Astrocyte of the cerebellum (primary cell): ENCODE data around the gene PLEKHJ1.
A peak's percentile ranks its signal among the peaks of the same experiment; 100 is the strongest.

Experiments used
- DNase-seq: peaks from one replicate; pipeline ENCODE4 v3.0.0-alpha.2; 2011; ENCODE audit warnings: low read depth
- H3K4me3 ChIP-seq: 2 replicates; pipeline ENCODE4 v1.5.1; 2011; ENCODE audit warnings: mild to moderate bottlenecking, low read depth, low read length, moderate library complexity
- in situ Hi-C: cut with HindIII; loops from 2 replicates; pipeline ENCODE4 v1.10.0; 2017; ENCODE audit warnings: low sequenced_read_pairs
- TF ChIP-seq, protein P1 (sequence below): IDR thresholded peaks from 2 replicates; pipeline ENCODE4 v1.5.1; 2012; ENCODE audit warnings: low read length, low read depth, moderate library complexity, mild to moderate bottlenecking; ENCODE audit errors: missing control alignments

Gene PLEKHJ1

GRCh38 chr19:2278459-2279158 is 42.5 kb upstream of the PLEKHJ1 start:
- no peak for DNase-seq
- TF ChIP-seq, protein P1, sequence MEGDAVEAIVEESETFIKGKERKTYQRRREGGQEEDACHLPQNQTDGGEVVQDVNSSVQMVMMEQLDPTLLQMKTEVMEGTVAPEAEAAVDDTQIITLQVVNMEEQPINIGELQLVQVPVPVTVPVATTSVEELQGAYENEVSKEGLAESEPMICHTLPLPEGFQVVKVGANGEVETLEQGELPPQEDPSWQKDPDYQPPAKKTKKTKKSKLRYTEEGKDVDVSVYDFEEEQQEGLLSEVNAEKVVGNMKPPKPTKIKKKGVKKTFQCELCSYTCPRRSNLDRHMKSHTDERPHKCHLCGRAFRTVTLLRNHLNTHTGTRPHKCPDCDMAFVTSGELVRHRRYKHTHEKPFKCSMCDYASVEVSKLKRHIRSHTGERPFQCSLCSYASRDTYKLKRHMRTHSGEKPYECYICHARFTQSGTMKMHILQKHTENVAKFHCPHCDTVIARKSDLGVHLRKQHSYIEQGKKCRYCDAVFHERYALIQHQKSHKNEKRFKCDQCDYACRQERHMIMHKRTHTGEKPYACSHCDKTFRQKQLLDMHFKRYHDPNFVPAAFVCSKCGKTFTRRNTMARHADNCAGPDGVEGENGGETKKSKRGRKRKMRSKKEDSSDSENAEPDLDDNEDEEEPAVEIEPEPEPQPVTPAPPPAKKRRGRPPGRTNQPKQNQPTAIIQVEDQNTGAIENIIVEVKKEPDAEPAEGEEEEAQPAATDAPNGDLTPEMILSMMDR = no peak
- H3K4me3 ChIP-seq = no peak overlapping the region
- in situ Hi-C loops = no loop called here

GRCh38 chr19:2277138-2277537 is 41.0 kb upstream of the PLEKHJ1 start:
- TF ChIP-seq, protein P1 = no peak
- in situ Hi-C loops = no loop called here
- no peak for DNase-seq
- no peak overlapping the region for H3K4me3 ChIP-seq

- no peak for DNase-seq
- TF ChIP-seq, protein P1 = no peak
- in situ Hi-C loops = no loop called here
- H3K4me3 ChIP-seq = no peak overlapping the region
These were observed 40.4 kb upstream of the PLEKHJ1 start for GRCh38 chr19:2276429-2276986.

GRCh38 chr19:2275588-2276428 is 39.7 kb upstream of the PLEKHJ1 start:
- DNase-seq = no peak
- TF ChIP-seq, protein P1 = no peak
- in situ Hi-C loops = no loop called here
- H3K4me3 ChIP-seq = no peak overlapping the region

- no peak overlapping the region for H3K4me3 ChIP-seq
- TF ChIP-seq, protein P1 = peak; percentile 71
- peak; percentile 44 for DNase-seq
- in situ Hi-C loops = no loop called here
These were observed 38.9 kb upstream of the PLEKHJ1 start for GRCh38 chr19:2274931-2275535.

DNA sequence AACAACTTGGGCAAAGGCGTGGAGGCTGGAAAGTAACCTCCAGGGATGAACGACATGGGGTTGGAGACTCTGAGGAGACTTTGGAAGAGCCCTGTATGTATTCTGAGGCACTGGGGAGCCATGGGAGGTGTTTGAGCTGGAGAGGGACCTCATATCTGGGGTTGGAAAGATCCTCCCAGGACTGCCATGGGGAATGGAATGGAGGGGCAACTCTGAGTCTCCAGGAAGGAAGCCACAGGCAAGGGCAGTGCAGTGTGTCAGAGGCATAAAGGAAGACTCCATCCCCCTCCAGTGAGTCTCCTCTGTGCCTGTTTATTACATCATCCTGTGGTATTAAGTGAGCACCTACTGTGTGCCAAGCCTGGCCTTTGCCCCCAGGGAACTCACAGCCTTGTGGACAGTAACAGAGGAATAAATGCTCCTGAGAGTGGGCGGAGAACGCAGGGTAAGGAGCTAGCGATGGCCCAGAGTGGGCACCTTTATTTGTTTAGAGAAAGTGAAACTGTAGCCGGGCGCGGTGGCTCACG is 38.1 kb upstream of the PLEKHJ1 start:
- in situ Hi-C loops = no loop called here
- TF ChIP-seq, protein P1 = no peak
- no peak for DNase-seq
- no peak overlapping the region for H3K4me3 ChIP-seq
